H1 (cell line): ENCODE results near the gene IFT80. TPM values are rescaled to one million over a fixed set of nuclear protein-coding genes. Genes with fewer than 3 reads are reported as not detected.

ENCODE experiments used
- CTCF ChIA-PET: fragments of 300-600 bp; sonication (Branson Sonifier 250); formaldehyde crosslinking; loops from one replicate; lab custom pipeline; 2021; ENCODE audit not compliant: partially characterized antibody; lab: Charles Lee
- POLR2A ChIA-PET: fragments of 300-600 bp; sonication (Branson Sonifier 250); formaldehyde crosslinking; loops from one replicate; lab custom pipeline; 2021; ENCODE audit warnings: inconsistent platforms; ENCODE audit not compliant: partially characterized antibody; lab: Charles Lee
- DNase-seq, 2 experiments: peaks; one replicate each; pipeline versions ENCODE4 v3.0.0 to v3.0.0-alpha.2; 2010 to 2022; ENCODE audit warnings: low spot score in 2 of 2, low read depth in 1 of 2, mixed read lengths in 1 of 2
- FAIRE-seq: peaks from 2 replicates; lab custom pipeline; 2011; peaks lifted over from hg19 to GRCh38; lab: Jason Lieb, UNC
- H2AFZ ChIP-seq: 2 replicates; pipeline ENCODE4 v1.8.1; 2012; ENCODE audit warnings: low read length, inconsistent platforms
- H2AK5ac ChIP-seq: 2 replicates; pipeline ENCODE4 v1.6.1; 2013; ENCODE audit warnings: low read depth, low read length
- H2BK120ac ChIP-seq: replicated peaks from 2 replicates; pipeline ENCODE3; 2013; ENCODE audit warnings: low read depth, low read length, inconsistent platforms
- H2BK12ac ChIP-seq: 2 replicates; pipeline ENCODE4 v1.6.1; 2013; ENCODE audit warnings: low read depth, low read length
- H2BK15ac ChIP-seq: 2 replicates; pipeline ENCODE4 v1.6.1; 2013; ENCODE audit warnings: low read length
- H2BK20ac ChIP-seq: 2 replicates; pipeline ENCODE4 v1.6.1; 2013; ENCODE audit warnings: low read length
- H2BK5ac ChIP-seq: 2 replicates; pipeline ENCODE4 v1.6.1; 2013; ENCODE audit warnings: low read depth, low read length
- H3K14ac ChIP-seq: 2 replicates; pipeline ENCODE4 v1.6.1; 2013; ENCODE audit warnings: inconsistent platforms; ENCODE audit not compliant: insufficient read length
- H3K18ac ChIP-seq: 2 replicates; pipeline ENCODE4 v1.6.1; 2013; ENCODE audit warnings: low read length; ENCODE audit errors: extremely low read depth
- H3K23ac ChIP-seq: 2 replicates; pipeline ENCODE4 v1.6.1; 2013; ENCODE audit warnings: inconsistent platforms; ENCODE audit not compliant: insufficient read length
- H3K23me2 ChIP-seq: 2 replicates; pipeline ENCODE4 v1.6.1; 2013; ENCODE audit warnings: low read depth, low read length
- H3K27ac ChIP-seq: 2 replicates; pipeline ENCODE4 v1.6.1; 2011; ENCODE audit warnings: low read depth, low read length, inconsistent platforms
- H3K27me3 ChIP-seq, 4 experiments: replicated peaks in 1 of 4; 1 replicate in 1 of 4; 2 replicates in 3 of 4; pipeline versions ENCODE4 v1.6.1 to v1.8.1; 2011 to 2013; ENCODE audit warnings: low read length in 3 of 4, mild to moderate bottlenecking in 3 of 4, inconsistent platforms in 2 of 4, mixed read lengths in 2 of 4, moderate library complexity in 1 of 4; ENCODE audit not compliant: control insufficient read depth in 3 of 4, insufficient read depth in 3 of 4; ENCODE audit errors: extremely low read depth in 1 of 4
- H3K36me3 ChIP-seq, 4 experiments: 2 replicates each; pipeline versions ENCODE4 v1.6.1 to v1.8.1; 2011 to 2013; ENCODE audit warnings: mild to moderate bottlenecking in 4 of 4, low read length in 3 of 4, moderate library complexity in 2 of 4, control low read depth in 1 of 4, inconsistent platforms in 1 of 4; ENCODE audit not compliant: insufficient read depth in 4 of 4, control insufficient read depth in 2 of 4
- H3K4ac ChIP-seq: replicated peaks from 2 replicates; pipeline ENCODE3; 2013; ENCODE audit warnings: low read length, low read depth, mixed read lengths, inconsistent platforms; ENCODE audit not compliant: insufficient read length
- H3K4me1 ChIP-seq, 4 experiments: replicated peaks in 1 of 4; 1 replicate in 1 of 4; 2 replicates in 3 of 4; pipeline versions ENCODE4 v1.6.1 to v1.8.1; 2011 to 2013; ENCODE audit warnings: low read length in 3 of 4, inconsistent platforms in 2 of 4, mixed read lengths in 1 of 4; ENCODE audit not compliant: insufficient read depth in 4 of 4, control insufficient read depth in 3 of 4
- H3K4me2 ChIP-seq, 2 experiments: 2 replicates each; pipeline versions ENCODE4 v1.6.1 to v1.8.1; 2011 to 2013; ENCODE audit warnings: low read depth in 2 of 2, low read length in 2 of 2, control low read depth in 1 of 2, inconsistent platforms in 1 of 2, mild to moderate bottlenecking in 1 of 2; ENCODE audit not compliant: insufficient read depth in 1 of 2
- H3K4me3 ChIP-seq, 4 experiments: fragments of 200-600, 300-600 bp in 1 of 4; sonication (generic), shearing (Covaris generic), sonication (Bioruptor Twin) in 1 of 4; 2 replicates each; pipeline versions ENCODE4 v1.5.1 to v1.8.1; 2011 to 2016; ENCODE audit warnings: low read length in 4 of 4, low read depth in 3 of 4, control low read depth in 2 of 4, inconsistent platforms in 2 of 4, mild to moderate bottlenecking in 2 of 4, mixed read lengths in 1 of 4, moderate library complexity in 1 of 4; ENCODE audit not compliant: insufficient read depth in 2 of 4; ENCODE audit errors: extremely low read depth in 1 of 4
- H3K56ac ChIP-seq: replicated peaks from 2 replicates; pipeline ENCODE3; 2013; ENCODE audit warnings: low read depth, mild to moderate bottlenecking, mixed read lengths, low read length, inconsistent platforms; ENCODE audit not compliant: insufficient read length
- H3K79me1 ChIP-seq: 2 replicates; pipeline ENCODE4 v1.6.1; 2013; ENCODE audit warnings: low read depth, low read length, control low read depth
- H3K79me2 ChIP-seq, 2 experiments: 2 replicates each; pipeline versions ENCODE4 v1.6.1 to v1.8.1; 2012 to 2013; ENCODE audit warnings: low read length in 2 of 2, mild to moderate bottlenecking in 2 of 2, inconsistent platforms in 1 of 2; ENCODE audit not compliant: insufficient read depth in 2 of 2, control insufficient read depth in 1 of 2
- H3K9ac ChIP-seq, 4 experiments: replicated peaks in 1 of 4; 1 replicate in 1 of 4; 2 replicates in 3 of 4; pipeline versions ENCODE4 v1.6.1 to v1.8.1; 2011 to 2013; ENCODE audit warnings: low read depth in 3 of 4, low read length in 3 of 4, control low read depth in 2 of 4, mild to moderate bottlenecking in 2 of 4, moderate library complexity in 2 of 4, inconsistent platforms in 1 of 4; ENCODE audit errors: extremely low read depth in 1 of 4
- H3K9me3 ChIP-seq, 2 experiments: 2 replicates each; pipeline versions ENCODE4 v1.6.1 to v1.8.1; 2012 to 2013; ENCODE audit warnings: mild to moderate bottlenecking in 2 of 2, moderate library complexity in 2 of 2, control low read depth in 1 of 2, inconsistent platforms in 1 of 2, low read depth in 1 of 2, low read length in 1 of 2, mixed read lengths in 1 of 2; ENCODE audit not compliant: insufficient read depth in 2 of 2
- H4K20me1 ChIP-seq, 2 experiments: replicated peaks in 1 of 2; 2 replicates each; pipeline versions ENCODE3 to v1.8.1; 2011 to 2013; ENCODE audit warnings: inconsistent platforms in 2 of 2, low read length in 2 of 2, mild to moderate bottlenecking in 1 of 2; ENCODE audit not compliant: insufficient read depth in 2 of 2, control insufficient read depth in 1 of 2
- H4K5ac ChIP-seq: 2 replicates; pipeline ENCODE4 v1.6.1; 2013; ENCODE audit warnings: low read length, low read depth, mixed read lengths, inconsistent platforms; ENCODE audit not compliant: insufficient read length
- H4K8ac ChIP-seq: 2 replicates; pipeline ENCODE4 v1.8.0; 2013; ENCODE audit warnings: mild to moderate bottlenecking, moderate library complexity, low read length, inconsistent platforms; ENCODE audit not compliant: insufficient read depth; ENCODE audit errors: extremely low read depth
- H4K91ac ChIP-seq: replicated peaks from 2 replicates; pipeline ENCODE3; 2013; ENCODE audit warnings: low read length, mixed read lengths, inconsistent platforms; ENCODE audit not compliant: insufficient read length
- KDM5A ChIP-seq: fragments of 200-600 bp; IDR thresholded peaks from 2 replicates; pipeline ENCODE4 v1.7.1; 2012; ENCODE audit warnings: mild to moderate bottlenecking, low read length, inconsistent platforms, mixed read lengths
- POLR2AphosphoS5 ChIP-seq: IDR thresholded peaks from 2 replicates; pipeline ENCODE4 v1.6.1; 2011; ENCODE audit warnings: low read depth, low read length
- WGBS, 2 experiments: shearing (Covaris generic) in 1 of 2; methylation state at CpG; one replicate each; pipeline versions ENCODE4 v1.1.6 to v1.1.7; 2013 to 2015; ENCODE audit warnings: low lambda C conversion rate in 2 of 2, mixed read lengths in 2 of 2, inconsistent platforms in 1 of 2, low coverage in 1 of 2, missing lambda C conversion rate in 1 of 2; ENCODE audit not compliant: insufficient replicate concordance in 2 of 2, insufficient coverage in 1 of 2, insufficient read length in 1 of 2; ENCODE audit errors: extremely low coverage in 1 of 2, missing lambda C conversion rate in 1 of 2; 5-methylcytosine and 5-hydroxymethylcytosine counted together
- polyA plus RNA-seq, 7 experiments: library from polyadenylated mRNA; depleted of rRNA in 3 of 7; stranded (reverse) in 5 of 7; unstranded in 2 of 7; fragments of >200 nt in 5 of 7; fragments of 200-250 nt in 2 of 7; gene quantifications; 1 replicate in 5 of 7; 2 replicates in 1 of 7; 4 replicates in 1 of 7; pipeline versions ENCODE4 v1.2.1 to v1.2.3, GENCODE V29; 2011 to 2013; ENCODE audit warnings: missing spikeins in 2 of 7, mixed read lengths in 2 of 7
- total RNA-seq: library from RNA; stranded (reverse); fragmentation: NEBNext Ultra II Directional; extraction: Animal tissue kit (Norgen Biotek cat#: 25700); gene quantifications from 2 replicates; pipeline ENCODE4 v1.2.1, GENCODE V29; 2021

IFT80 gene
- total and polyA plus RNA-seq, 2 of the 8 experiments (the other 6 are each of a cell fraction or from before 2014, with no cell fraction given): 7.2 to 25.9 TPM

DNA sequence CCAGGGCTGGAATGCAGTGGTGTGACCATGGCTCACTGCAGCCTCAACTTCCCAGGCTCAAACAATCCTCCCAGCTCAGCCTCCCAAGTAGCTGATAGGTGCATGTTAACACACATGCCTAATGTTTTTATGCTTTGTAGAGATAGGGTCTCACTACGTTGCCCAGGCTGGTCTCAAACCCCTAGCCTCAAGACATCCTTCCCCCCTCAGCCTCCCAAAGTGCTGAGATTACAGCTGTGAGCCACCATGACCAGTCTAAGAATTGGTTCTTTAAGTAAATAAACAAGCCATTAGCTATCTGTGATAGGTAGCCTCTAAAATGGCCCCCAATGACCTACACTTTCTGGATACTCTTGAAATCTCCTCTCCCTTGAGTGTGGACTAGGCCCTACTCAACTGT, 46.8 kb upstream of the IFT80 start:
- H3K23me2 ChIP-seq: peaks cover 6% of the 10 kb centered on the region
- DNase-seq (no peak), FAIRE-seq (no peak)
- no peak overlapping the region for H3K27ac ChIP-seq
- no peak overlapping the region for H2BK120ac ChIP-seq
- H2AFZ ChIP-seq: no peak overlapping the region
- H3K36me3 ChIP-seq: peaks cover 0 to 53% (median 16%) of the 10 kb centered on the region in 4 experiments; a peak in 4 of 8 replicates
- no peak overlapping the region for H3K9ac ChIP-seq
- H2BK5ac ChIP-seq: no peak overlapping the region
- no peak overlapping the region for H3K4ac ChIP-seq
- no peak overlapping the region for H2BK15ac ChIP-seq
- H3K4me3 ChIP-seq: no peak overlapping the region
- no peak overlapping the region for H3K14ac ChIP-seq
- peaks cover 0 to 2% of the 10 kb centered on the region in 2 experiments; a peak in 3 of 4 replicates for H3K9me3 ChIP-seq
- POLR2A ChIA-PET: interaction anchor here (0.7 to 2.4 kb wide), 2 partner anchors 10 to 90 kb away, joined by 3 to 12 read pairs; no protein-coding TSS in a partner anchor
- peaks cover 0 to 5% (median 0%) of the 10 kb centered on the region in 4 experiments; a peak in 3 of 7 replicates for H3K4me1 ChIP-seq
- CTCF ChIA-PET: no interaction called here
- peaks cover 35 to 83% of the 10 kb centered on the region in 2 experiments for H3K79me2 ChIP-seq
- TF ChIP-seq POLR2AphosphoS5 (0 out of 2 replicates have a peak, but pooled peaks have one; percentile 20), KDM5A (no peak)
- H3K56ac ChIP-seq: no peak overlapping the region
- H2BK20ac ChIP-seq: no peak overlapping the region
- H2BK12ac ChIP-seq: no peak overlapping the region
- no peak overlapping the region for H2AK5ac ChIP-seq
- no peak overlapping the region for H3K4me2 ChIP-seq
- peaks cover 1% of the 10 kb centered on the region in 2 experiments for H4K20me1 ChIP-seq
- no peak overlapping the region for H3K23ac ChIP-seq
- H4K5ac ChIP-seq: no peak overlapping the region
- WGBS, 2 experiments: 87% methylated on average over 1 of the region's 1 CpG; no CpG with 5 or more reads in 1 of the 2 experiments
- H3K79me1 ChIP-seq: no peaks in the 10 kb centered on the region; the same call in 1 of the 2 replicates
- no peak overlapping the region for H4K91ac ChIP-seq
- no peak overlapping the region for H4K8ac ChIP-seq
- H3K27me3 ChIP-seq: no peaks in the 10 kb centered on the region
- no peak overlapping the region for H3K18ac ChIP-seq
